Dermis lymphatic vessel endothelial cell (primary cell): ENCODE measurements around the gene OR10J4. TPM values are rescaled to one million over a fixed set of nuclear protein-coding genes. Genes with fewer than 3 reads are reported as not detected.

Source experiments
- total RNA-seq: library from RNA; depleted of rRNA; stranded (reverse); fragments of >200 nt; gene quantifications from 2 replicates; pipeline ENCODE4 v1.2.1, GENCODE V29; 2014

The OR10J4 gene
- total RNA-seq: not detected in 2 replicates

GRCh38 chr1:159431904-159432303 lies at the start of gene OR10J4:
OR10J4 (plus strand) TSS chr1:159432204.

GRCh38 chr1:159439422-159439821 lies 7.4 kb downstream of the OR10J4 start, which contains the start of gene OR10J1:
OR10J1 (plus strand) TSS chr1:159439722; CDS start chr1:159439792, 70 bp downstream.

Other genes with a start within 250 kb of the OR10J4 start
- gene ACKR1, start 227.3 kb upstream of the OR10J4 start, total RNA-seq: not detected in 2 replicates
- not detected in 2 replicates for gene FCER1A, start 129.9 kb upstream of the OR10J4 start, total RNA-seq
- gene OR10J1, start 7.5 kb downstream of the OR10J4 start, total RNA-seq: not detected in 2 replicates
- not detected in 2 replicates for gene OR10J5, start 103.8 kb downstream of the OR10J4 start, total RNA-seq
- not detected in 2 replicates for gene APCS, start 155.6 kb downstream of the OR10J4 start, total RNA-seq